Right hindlimb (tissue), 1 donor: ENCODE measurements around the gene CCNF.
A peak's percentile ranks its signal among the peaks of the same experiment; 100 is the strongest.

ENCODE experiments used
- DNase-seq: peaks from one replicate; pipeline ENCODE4 v3.0.0-alpha.2; 2018

CCNF gene

DNA sequence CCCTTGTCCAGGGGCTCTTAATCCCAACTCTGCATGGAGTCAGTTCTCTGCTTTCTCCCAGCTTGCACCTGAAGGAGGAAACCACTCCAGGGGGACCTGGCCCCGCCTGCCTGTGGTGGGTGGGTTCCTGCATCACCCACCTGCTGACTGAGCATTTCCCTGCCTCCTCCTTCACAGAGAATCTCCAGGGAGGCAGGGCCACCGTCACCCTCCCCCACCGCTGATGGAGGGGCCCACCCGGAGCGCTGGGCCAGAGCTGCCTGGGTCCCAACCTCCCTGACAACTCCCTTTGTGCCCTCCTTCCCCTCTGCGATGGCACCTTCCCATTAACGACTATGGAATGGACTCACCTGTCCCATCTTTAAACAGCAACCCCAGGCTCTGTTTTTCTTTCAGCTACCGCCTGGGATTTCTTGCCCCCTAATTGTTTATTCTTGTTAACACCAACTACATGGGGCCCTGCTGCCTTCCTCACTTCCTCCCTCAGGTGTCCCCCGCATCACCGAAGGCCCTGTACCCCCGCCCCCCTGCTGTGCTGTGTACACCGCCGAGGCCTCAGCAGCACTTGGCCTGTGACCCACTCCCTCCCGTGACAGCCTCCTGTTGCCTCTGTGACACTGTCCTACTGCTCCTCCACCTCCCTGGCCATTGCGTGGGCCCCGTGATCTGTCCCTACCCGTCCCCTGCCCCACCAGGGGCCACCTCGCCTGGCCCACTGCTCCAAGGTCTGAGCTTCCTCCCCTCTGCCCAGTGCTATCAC lies 29.8 kb downstream of the CCNF start:
- peak; percentile 27 for DNase-seq

- DNase-seq: peak; percentile 97
Measured at GRCh38 chr16:2459647-2460390, 30.6 kb downstream of the CCNF start, which contains the start of gene TEDC2. Gene TEDC2, plus strand, starts transcription at chr16:2460109. Its CDS starts 36 bp downstream, at chr16:2460145.

GRCh38 chr16:2460391-2460713 lies 31.1 kb downstream of the CCNF start:
- DNase-seq: no peak

GRCh38 chr16:2460916-2461315 lies 31.7 kb downstream of the CCNF start:
- peak; percentile 24 for DNase-seq

GRCh38 chr16:2462031-2462866 lies 33.0 kb downstream of the CCNF start:
- DNase-seq: no peak

- no peak for DNase-seq
Measured at GRCh38 chr16:2464333-2464732, 35.1 kb downstream of the CCNF start.

GRCh38 chr16:2465653-2466415 lies 36.6 kb downstream of the CCNF start:
- DNase-seq: no peak

GRCh38 chr16:2466667-2467527 lies 37.6 kb downstream of the CCNF start:
- no peak for DNase-seq

DNA sequence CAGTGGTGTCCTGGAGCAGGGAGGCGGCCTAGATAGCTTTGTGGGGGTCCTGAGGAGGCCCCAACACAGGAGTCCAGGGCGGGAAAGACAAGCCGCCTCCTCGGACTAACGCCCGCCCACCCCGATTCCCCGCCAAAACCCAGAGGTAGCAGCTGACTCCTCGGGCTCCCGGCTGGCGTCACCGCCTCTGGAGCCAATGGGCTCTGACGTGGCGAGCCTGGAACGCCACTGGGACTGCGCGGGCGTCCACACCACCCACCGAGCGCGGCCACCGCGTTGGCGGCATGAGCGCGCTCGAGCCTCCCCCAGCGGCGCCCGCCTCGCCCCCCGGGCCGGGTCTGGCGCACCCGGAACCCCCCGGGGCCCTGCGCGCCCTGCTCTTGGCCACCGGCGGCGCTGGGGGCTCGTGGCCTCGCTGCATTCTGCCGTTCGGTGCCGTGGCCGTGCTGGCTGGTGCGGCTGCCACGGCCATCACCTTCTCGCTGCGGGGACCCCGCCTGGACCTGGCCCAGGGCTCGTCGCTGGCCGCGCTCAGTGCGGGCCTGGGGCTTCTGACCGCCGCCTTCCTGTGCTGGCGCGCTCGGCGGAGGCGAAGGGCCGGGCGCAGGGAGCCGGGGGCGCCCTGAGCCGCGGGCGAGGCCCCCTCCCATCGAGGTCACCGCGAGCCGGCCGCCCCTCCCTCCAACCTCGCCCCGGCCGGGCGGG lies 38.4 kb downstream of the CCNF start:
- DNase-seq: peak; percentile 92

- peak; percentile 71 for DNase-seq
Measured at GRCh38 chr16:2468233-2468724, 39.0 kb downstream of the CCNF start.

GRCh38 chr16:2468725-2469398 lies 39.6 kb downstream of the CCNF start:
- DNase-seq: peak; percentile 59

DNA sequence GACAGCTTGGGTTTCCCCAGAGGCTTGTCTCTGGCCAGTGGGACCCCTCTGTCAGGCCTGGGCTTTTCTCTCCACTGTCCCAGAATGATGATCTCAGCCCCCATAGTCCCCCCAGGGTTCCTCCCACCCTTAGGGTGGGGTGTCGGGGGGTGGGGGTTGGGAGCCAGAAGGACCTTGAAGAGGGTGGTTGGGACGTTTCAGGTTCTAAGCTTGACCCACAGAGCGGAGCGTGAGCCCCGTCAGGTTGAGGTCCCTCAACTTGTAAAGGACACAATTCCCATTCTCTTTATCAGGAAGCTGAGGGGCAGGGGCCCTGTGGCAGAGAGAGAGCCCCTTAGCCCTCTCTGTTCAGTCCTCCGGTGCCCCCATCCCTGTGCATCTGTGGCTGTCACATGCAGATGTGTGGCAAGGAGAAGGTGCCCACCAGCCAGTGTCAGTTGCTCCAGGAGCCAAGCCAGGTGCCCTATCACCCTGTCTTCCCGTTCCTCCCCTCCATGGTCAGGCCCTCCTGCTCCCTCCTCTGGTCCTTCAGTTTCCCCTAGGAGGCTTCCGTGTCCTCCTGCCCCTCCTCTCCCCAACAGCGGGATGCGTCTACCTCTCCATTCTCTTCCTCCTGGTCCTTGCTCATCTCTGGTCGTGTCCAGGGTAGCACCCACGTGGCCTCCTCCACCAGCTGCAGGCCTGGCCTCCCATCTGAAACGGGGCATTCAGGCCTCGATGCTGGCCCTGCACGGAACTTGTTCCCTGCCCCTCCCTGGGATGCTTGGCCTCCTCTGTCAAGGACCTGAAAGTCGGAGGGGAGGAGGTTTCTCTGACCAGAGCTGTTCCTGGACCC lies 40.4 kb downstream of the CCNF start:
- DNase-seq: no peak

- DNase-seq: no peak
Measured at GRCh38 chr16:2470234-2470601, 41.0 kb downstream of the CCNF start.

GRCh38 chr16:2470603-2471015 lies 41.4 kb downstream of the CCNF start:
- no peak for DNase-seq

DNA sequence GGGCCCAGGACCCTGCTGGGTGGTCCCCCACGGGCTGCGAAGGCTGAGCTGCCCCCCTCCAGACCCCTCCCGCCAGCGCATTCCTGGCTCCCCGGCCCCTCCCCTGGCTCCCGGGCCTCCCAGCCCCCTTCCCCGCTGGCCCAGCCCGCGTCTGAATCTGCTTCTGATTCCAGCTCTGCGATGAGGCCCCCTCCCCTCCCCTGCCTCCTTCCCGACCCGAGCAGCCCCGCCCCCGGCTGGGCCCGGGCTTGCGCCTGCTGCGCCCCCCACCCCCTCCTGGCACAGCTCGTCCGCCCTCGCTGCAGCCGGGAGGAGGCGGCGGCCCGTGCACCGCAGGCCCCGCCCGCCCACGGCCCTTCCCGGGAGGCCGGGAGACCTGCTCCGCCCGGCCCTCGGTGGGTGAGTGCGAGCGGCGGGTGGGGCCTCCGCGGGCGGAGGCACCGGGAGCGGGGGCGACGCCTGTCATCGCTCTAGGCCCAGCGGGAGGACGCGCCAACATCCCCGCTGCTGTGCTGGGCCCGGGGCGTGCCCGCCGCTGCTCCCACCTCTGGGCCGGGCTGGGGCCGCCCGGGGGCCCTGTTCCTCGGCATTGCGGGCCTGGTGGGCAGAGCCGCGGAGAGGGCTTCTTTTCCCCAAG lies 41.9 kb downstream of the CCNF start, which contains the start of gene NTN3:
Gene NTN3, plus strand, starts transcription at position 282 of the 637 bp plus-strand sequence. CDS start 405 bp downstream, outside the sequence.
- peak; percentile 89 for DNase-seq

- DNase-seq: no peak
Measured at GRCh38 chr16:2471653-2472487, 42.6 kb downstream of the CCNF start.

DNA sequence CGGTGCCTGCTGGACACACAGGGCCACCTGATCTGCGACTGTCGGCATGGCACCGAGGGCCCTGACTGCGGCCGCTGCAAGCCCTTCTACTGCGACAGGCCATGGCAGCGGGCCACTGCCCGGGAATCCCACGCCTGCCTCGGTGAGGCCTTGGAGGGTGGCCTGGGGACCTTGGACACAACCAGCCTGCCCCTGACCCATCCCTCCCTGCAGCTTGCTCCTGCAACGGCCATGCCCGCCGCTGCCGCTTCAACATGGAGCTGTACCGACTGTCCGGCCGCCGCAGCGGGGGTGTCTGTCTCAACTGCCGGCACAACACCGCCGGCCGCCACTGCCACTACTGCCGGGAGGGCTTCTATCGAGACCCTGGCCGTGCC lies 43.2 kb downstream of the CCNF start:
- DNase-seq: no peak
